Lower lobe of right lung (tissue), 2 donors: ENCODE measurements around the gene CNKSR1. TPM values are rescaled to one million over a fixed set of nuclear protein-coding genes. Genes with fewer than 3 reads are reported as not detected.

ENCODE experiments used
- ATAC-seq, 2 donors: fragments of 200-7000 bp; cut with Tn5 transposase; one replicate each; pipeline ENCODE4 v1.9.1; 2020 to 2022; ENCODE audit warnings: mild to moderate bottlenecking in 2 of 2, moderate library complexity in 2 of 2
- DNase-seq: peaks from one replicate; pipeline ENCODE4 v3.0.0-alpha.2; 2020
- H3K27ac ChIP-seq: fragments of 200-600 bp; one replicate; pipeline ENCODE4 v1.8.0; 2022
- H3K27me3 ChIP-seq: fragments of 200-600 bp; one replicate; pipeline ENCODE4 v1.8.0; 2022; ENCODE audit warnings: low read depth
- H3K36me3 ChIP-seq: fragments of 200-600 bp; one replicate; pipeline ENCODE4 v1.8.0; 2022; ENCODE audit warnings: mild to moderate bottlenecking
- H3K4me1 ChIP-seq: fragments of 200-600 bp; one replicate; pipeline ENCODE4 v1.8.0; 2022
- H3K4me3 ChIP-seq: fragments of 200-600 bp; one replicate; pipeline ENCODE4 v1.8.0; 2022; ENCODE audit warnings: mild to moderate bottlenecking
- H3K9me3 ChIP-seq: fragments of 200-600 bp; one replicate; pipeline ENCODE4 v1.8.0; 2022
- CTCF ChIP-seq: fragments of 200-600 bp; IDR thresholded peaks from one replicate; pipeline ENCODE4 v1.8.0; 2022; ENCODE audit warnings: antibody characterized with exemption, mild to moderate bottlenecking
- intact Hi-C: fragments of 100-400 bp; cut with DNase I; formaldehyde crosslinking; loops from one replicate; pipeline ENCODE4 v1.11.0; 2022
- total RNA-seq: library from RNA; stranded (reverse); fragmentation: NEBNext Ultra II Directional; extraction: Animal tissue kit (Norgen Biotek cat#: 25700); gene quantifications from one replicate; pipeline ENCODE4 v1.2.1, GENCODE V29; 2021
- donor health status: DM: no; HTN: yes; CAD: no; lungs with severe emphysema.

CNKSR1 gene
- total RNA-seq, 1 donor from 2014 or later = 25.0 TPM

DNA sequence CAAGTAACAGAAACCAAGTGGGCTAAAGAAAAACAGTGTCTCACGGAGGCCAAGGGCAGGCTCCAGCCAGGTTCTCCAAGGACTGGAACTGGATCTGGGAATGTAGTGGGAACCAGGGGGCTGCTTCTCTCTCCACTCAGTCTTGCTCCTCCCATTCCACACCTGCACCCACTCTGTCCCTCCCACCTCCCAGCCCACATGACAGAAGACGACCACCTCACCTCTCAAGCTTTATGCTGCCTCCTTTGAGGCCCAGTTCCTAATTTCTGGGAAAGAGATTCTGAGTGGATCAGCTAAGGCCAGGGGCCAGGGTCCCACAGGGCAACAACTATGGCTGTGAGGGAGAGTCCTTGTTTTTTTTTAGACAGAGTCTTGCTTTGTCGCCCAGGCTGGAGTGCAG lies 38.0 kb downstream of the CNKSR1 start:
- Histone ChIP-seq H3K27me3 (no peaks in the 10 kb centered on the region), H3K9me3 (no peaks in the 10 kb centered on the region), H3K36me3 (no peaks in the 10 kb centered on the region), H3K4me1 (no peaks in the 10 kb centered on the region), H3K27ac (no peak overlapping the region), H3K4me3 (no peak overlapping the region)
- DNase-seq = no peak
- TF ChIP-seq CTCF = no peak
- ATAC-seq = no peak
- intact Hi-C loops = no loop called here

GRCh38 chr1:26218906-26219494 lies 41.7 kb downstream of the CNKSR1 start:
- no peak for ATAC-seq

DNA sequence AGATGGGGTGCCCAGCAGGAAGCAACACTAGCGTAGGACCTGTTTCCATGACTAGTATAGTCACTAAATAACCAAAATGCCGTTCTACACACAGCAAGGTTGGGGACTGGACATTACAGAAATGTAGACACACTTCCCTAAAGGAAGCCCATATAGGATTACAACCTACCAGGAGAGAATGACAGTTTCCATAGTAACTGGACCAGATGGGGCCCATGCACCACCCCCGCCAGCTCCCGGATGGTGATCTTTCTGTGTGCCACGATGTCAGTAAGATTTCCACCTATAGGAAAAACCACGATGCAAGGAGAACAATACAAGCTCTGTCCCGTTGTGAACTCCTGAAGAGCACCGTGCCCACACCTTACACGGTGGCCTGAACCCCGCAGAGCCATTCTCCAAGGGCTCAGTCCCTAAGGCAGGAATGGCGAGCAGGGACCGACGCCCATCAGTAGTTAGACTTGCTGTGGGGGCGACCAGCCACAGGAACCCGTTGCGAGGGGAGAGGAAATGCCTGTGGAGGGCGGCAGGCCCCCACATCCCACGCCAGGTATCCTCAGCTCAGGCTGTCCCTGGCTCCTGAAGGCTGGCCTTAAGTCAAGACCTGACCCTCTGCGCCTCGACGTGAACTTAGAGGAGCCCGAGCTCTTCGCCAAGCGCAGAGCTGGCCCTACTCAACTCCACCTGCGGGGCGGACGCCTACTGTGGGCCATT lies 43.1 kb downstream of the CNKSR1 start:
- Histone ChIP-seq H3K27ac (no peak overlapping the region), H3K36me3 (no peaks in the 10 kb centered on the region), H3K9me3 (no peaks in the 10 kb centered on the region), H3K4me1 (peaks cover 5% of the 10 kb centered on the region), H3K27me3 (no peaks in the 10 kb centered on the region), H3K4me3 (no peak overlapping the region)
- no peak for TF ChIP-seq CTCF
- ATAC-seq = no peak
- intact Hi-C loops = no loop called here
- DNase-seq = no peak

More at GRCh38 chr1:26218906-26219494, 41.7 kb downstream of the CNKSR1 start:
- Histone ChIP-seq H3K4me3 (no peak overlapping the region), H3K27ac (no peak overlapping the region), H3K9me3 (no peaks in the 10 kb centered on the region), H3K4me1 (no peaks in the 10 kb centered on the region), H3K36me3 (no peaks in the 10 kb centered on the region), H3K27me3 (no peaks in the 10 kb centered on the region)
- DNase-seq = no peak
- TF ChIP-seq CTCF = no peak
- intact Hi-C loops = no loop called here

GRCh38 chr1:26221094-26221493 lies 43.8 kb downstream of the CNKSR1 start:
- H3K27ac ChIP-seq = no peak overlapping the region
- H3K27me3 ChIP-seq = peaks cover 5% of the 10 kb centered on the region
- H3K4me1 ChIP-seq = peaks cover 11% of the 10 kb centered on the region
- intact Hi-C loops = no loop called here
- no peaks in the 10 kb centered on the region for H3K36me3 ChIP-seq
- TF ChIP-seq CTCF = no peak
- no peak overlapping the region for H3K4me3 ChIP-seq
- ATAC-seq = no peak
- no peaks in the 10 kb centered on the region for H3K9me3 ChIP-seq
- DNase-seq = no peak

GRCh38 chr1:26224606-26225005 lies 47.3 kb downstream of the CNKSR1 start:
- ATAC-seq (no peak), DNase-seq (no peak)
- intact Hi-C loops = no loop called here
- peak overlapping the region; percentile 49 for H3K4me3 ChIP-seq
- H3K36me3 ChIP-seq = no peaks in the 10 kb centered on the region
- no peak overlapping the region for H3K27ac ChIP-seq
- H3K9me3 ChIP-seq = no peaks in the 10 kb centered on the region
- TF ChIP-seq CTCF = no peak
- peaks cover 13% of the 10 kb centered on the region for H3K4me1 ChIP-seq
- peaks cover 11% of the 10 kb centered on the region for H3K27me3 ChIP-seq
